ENCODE measurements around the gene PRDM15. TPM values are rescaled to one million over a fixed set of nuclear protein-coding genes. Genes with fewer than 3 reads are reported as not detected.

The PRDM15 gene
- 7.2 TPM for total RNA-seq

GRCh38 chr21:41879190-41879998, at the start of gene PRDM15:
TSS of gene PRDM15 (minus strand) at chr21:41879344. CDS start at chr21:41860363, 18,981 bp downstream.

GRCh38 chr21:41766883-41767605, 112.1 kb downstream of the PRDM15 start, which contains the start of gene RIPK4:
TSS of gene RIPK4 (minus strand) at chr21:41767052. CDS start at chr21:41767041, 11 bp downstream.

Small RNA genes lying within 50 kb of the gene (small RNA-seq; reads per million reads assigned to genes)
- gene RF00334 = not detected

Other genes with a start within 250 kb of the PRDM15 start
- gene RIPK4, start 112.3 kb downstream of the PRDM15 start, total RNA-seq = not detected
- gene C2CD2, start 74.7 kb upstream of the PRDM15 start, total RNA-seq = 30.9 TPM
- 16.8 TPM for gene ZBTB21, start 131.0 kb upstream of the PRDM15 start, total RNA-seq
- gene UMODL1, start 192.0 kb upstream of the PRDM15 start, total RNA-seq = not detected